Caco-2 (cell line): ENCODE results near the gene NHLH1. TPM values are rescaled to one million over a fixed set of nuclear protein-coding genes. Genes with fewer than 3 reads are reported as not detected.
A peak's percentile ranks its signal among the peaks of the same experiment; 100 is the strongest.

Source experiments
- Bru-seq: library from RNA; stranded (reverse); fragments of 400-500 nt; gene quantifications from one replicate; lab custom pipeline; 2021; lab: Mats Ljungman, UMichigan
- BruChase-seq, 2 experiments: library from RNA; stranded (reverse); fragments of 400-500 nt; gene quantifications; one replicate each; lab custom pipeline; 2021; lab: Mats Ljungman, UMichigan
- BruUV-seq: library from RNA; stranded (reverse); fragments of 400-500 nt; replicated peaks from 2 replicates; lab custom pipeline; 2021; lab: Mats Ljungman, UMichigan
- CTCF ChIA-PET: fragments of 300-600 bp; sonication (Branson Sonifier 250); formaldehyde crosslinking; loops from one replicate; lab custom pipeline; 2022; ENCODE audit warnings: antibody characterized with exemption; lab: Charles Lee
- POLR2A ChIA-PET: fragments of 300-600 bp; sonication (Branson Sonifier 250); formaldehyde crosslinking; loops from one replicate; lab custom pipeline; 2022; ENCODE audit warnings: antibody characterized with exemption; lab: Charles Lee
- DNase-seq, 2 experiments: peaks; one replicate each; pipeline versions ENCODE4 v3.0.0 to v3.0.0-alpha.2; 2020 to 2022
- H3K27me3 ChIP-seq: replicated peaks from 2 replicates; pipeline ENCODE4 v1.6.0; 2011; ENCODE audit warnings: low read length; ENCODE audit not compliant: control insufficient read depth, insufficient read depth
- H3K36me3 ChIP-seq: 2 replicates; pipeline ENCODE4 v1.5.1; 2011; ENCODE audit warnings: low read length; ENCODE audit not compliant: control insufficient read depth, insufficient read depth
- H3K4me1 ChIP-seq: fragments of 250-450 bp; sonication (Bioruptor Pico); 2 replicates; pipeline ENCODE4 v1.5.1; 2020; ENCODE audit warnings: mild to moderate bottlenecking
- H3K4me3 ChIP-seq: 2 replicates; pipeline ENCODE4 v1.5.1; 2011; ENCODE audit warnings: low read depth, mild to moderate bottlenecking, control low read depth, low read length
- H3K9me3 ChIP-seq: fragments of 250-450 bp; sonication (Bioruptor Pico); 2 replicates; pipeline ENCODE4 v1.5.1; 2020; ENCODE audit warnings: mild to moderate bottlenecking, moderate library complexity
- H3K27ac Mint-ChIP-seq: one replicate; pipeline ENCODE4 v1.8.0; 2022; ENCODE audit warnings: mixed read lengths; ENCODE audit not compliant: unreplicated experiment
- H3K27me3 Mint-ChIP-seq: one replicate; pipeline ENCODE4 v1.8.0; 2022; ENCODE audit warnings: mixed read lengths; ENCODE audit not compliant: insufficient read depth, unreplicated experiment
- H3K36me3 Mint-ChIP-seq: one replicate; pipeline ENCODE4 v1.8.0; 2022; ENCODE audit warnings: mild to moderate bottlenecking, mixed read lengths; ENCODE audit not compliant: insufficient read depth, unreplicated experiment
- H3K4me1 Mint-ChIP-seq: one replicate; pipeline ENCODE4 v1.8.0; 2022; ENCODE audit warnings: low read depth, mixed read lengths; ENCODE audit not compliant: unreplicated experiment
- H3K4me3 Mint-ChIP-seq: one replicate; pipeline ENCODE4 v1.8.0; 2022; ENCODE audit warnings: mild to moderate bottlenecking, moderate library complexity, mixed read lengths; ENCODE audit not compliant: unreplicated experiment
- H3K9me3 Mint-ChIP-seq: one replicate; pipeline ENCODE4 v1.8.0; 2022; ENCODE audit warnings: mixed read lengths; ENCODE audit not compliant: unreplicated experiment
- intact Hi-C: fragments of 100-400 bp; cut with micrococcal nuclease; formaldehyde crosslinking; loops from one replicate; pipeline ENCODE4 v1.10.0; 2022; ENCODE audit not compliant: unreplicated experiment
- long read RNA-seq: library from polyadenylated mRNA; stranded (forward); transcript quantifications from one replicate; pipeline ENCODE4 v2.0.0, GENCODE V29; 2022
- total RNA-seq: library from RNA; stranded (reverse); gene quantifications from 2 replicates; pipeline ENCODE4 v1.2.3, GENCODE V29; 2022
- TF ChIP-seq, protein P1 (sequence below), 2 experiments: fragments of 200-600 bp in 1 of 2; IDR thresholded peaks; 1 replicate in 1 of 2; 2 replicates in 1 of 2; pipeline versions ENCODE4 v1.5.1 to v1.8.0; 2011 to 2022; ENCODE audit warnings: antibody characterized with exemption in 1 of 2, control low read depth in 1 of 2, inconsistent platforms in 1 of 2, low read depth in 1 of 2, low read length in 1 of 2, mild to moderate bottlenecking in 1 of 2, moderate library complexity in 1 of 2; ENCODE audit not compliant: insufficient read depth in 1 of 2, severe bottlenecking in 1 of 2, unreplicated experiment in 1 of 2

The NHLH1 gene
- 0.28 and 0.36 TPM in 2 replicates for total RNA-seq
- percentile 26 among the genes with signal in this experiment for Bru-seq, nascent RNA
- percentile 43 among the genes with signal in this experiment for BruChase-seq, experiment 1, labeled RNA remaining after a 2-hour chase
- percentile 38 among the genes with signal in this experiment for BruChase-seq, experiment 2, labeled RNA remaining after a 6-hour chase
- long read RNA-seq: 0 reads

DNA sequence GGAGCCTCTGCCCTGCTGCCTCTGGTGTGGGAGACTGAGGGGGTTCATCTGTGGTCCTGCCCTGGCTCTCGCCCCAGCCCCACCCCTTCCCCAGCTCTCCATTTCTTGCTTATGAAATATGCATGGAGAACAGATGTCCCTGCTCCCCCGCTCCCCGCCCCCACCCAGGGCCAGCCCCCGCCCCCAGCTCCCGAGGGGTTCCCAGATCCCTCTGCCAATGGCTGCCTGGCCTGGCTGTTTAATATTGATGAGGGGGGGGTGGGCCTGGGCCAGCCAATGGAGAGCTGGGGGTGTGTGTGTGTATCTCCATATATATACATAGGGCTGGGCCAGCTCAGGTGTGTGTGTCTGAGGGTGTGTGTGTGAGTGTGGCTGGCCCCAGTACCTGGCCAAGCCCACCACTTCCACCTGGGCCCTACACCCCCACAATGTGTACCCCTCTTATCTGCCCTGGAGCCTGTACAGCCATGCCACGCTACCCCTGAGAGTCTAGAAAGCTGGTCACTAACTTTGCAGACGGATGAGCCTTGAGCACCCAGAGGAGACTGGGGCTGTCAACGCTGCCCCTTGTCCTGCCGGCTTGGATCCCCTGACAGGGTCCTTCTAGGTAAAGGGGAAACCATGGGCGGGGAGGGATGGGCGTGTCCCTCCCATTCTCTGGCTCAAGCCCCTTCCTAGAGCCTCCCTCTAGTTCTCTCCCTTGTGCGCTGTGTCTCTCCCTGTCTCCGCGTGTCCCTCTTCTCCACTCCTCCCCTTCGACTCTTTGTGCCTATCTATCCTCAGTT lies at the start of gene NHLH1:
NHLH1 (plus strand) TSS at position 341 of the 785 bp plus-strand sequence. CDS start 3,661 bp downstream, outside the sequence.
- Mint-ChIP-seq H3K27me3 (peaks cover 8% of the 10 kb centered on the region), H3K36me3 (peaks cover 12% of the 10 kb centered on the region), H3K27ac (no peak within 1 kb of the TSS), H3K9me3 (no peaks in the 10 kb centered on the region), H3K4me3 (no peak within 1 kb of the TSS), H3K4me1 (peaks cover 9% of the 10 kb centered on the region)
- intact Hi-C loops: no loop called here
- no TSS peak for BruUV-seq
- DNase-seq: no peak
- no peak within 1 kb of the TSS for H3K4me3 ChIP-seq
- peaks cover 5% of the 10 kb centered on the region; the same call in 1 of the 2 replicates for H3K4me1 ChIP-seq
- no peaks in the 10 kb centered on the region for H3K36me3 ChIP-seq
- H3K27me3 ChIP-seq: no peaks in the 10 kb centered on the region
- ChIA-PET CTCF (no interaction called here), POLR2A (no interaction called here)
- TF ChIP-seq, protein P1, sequence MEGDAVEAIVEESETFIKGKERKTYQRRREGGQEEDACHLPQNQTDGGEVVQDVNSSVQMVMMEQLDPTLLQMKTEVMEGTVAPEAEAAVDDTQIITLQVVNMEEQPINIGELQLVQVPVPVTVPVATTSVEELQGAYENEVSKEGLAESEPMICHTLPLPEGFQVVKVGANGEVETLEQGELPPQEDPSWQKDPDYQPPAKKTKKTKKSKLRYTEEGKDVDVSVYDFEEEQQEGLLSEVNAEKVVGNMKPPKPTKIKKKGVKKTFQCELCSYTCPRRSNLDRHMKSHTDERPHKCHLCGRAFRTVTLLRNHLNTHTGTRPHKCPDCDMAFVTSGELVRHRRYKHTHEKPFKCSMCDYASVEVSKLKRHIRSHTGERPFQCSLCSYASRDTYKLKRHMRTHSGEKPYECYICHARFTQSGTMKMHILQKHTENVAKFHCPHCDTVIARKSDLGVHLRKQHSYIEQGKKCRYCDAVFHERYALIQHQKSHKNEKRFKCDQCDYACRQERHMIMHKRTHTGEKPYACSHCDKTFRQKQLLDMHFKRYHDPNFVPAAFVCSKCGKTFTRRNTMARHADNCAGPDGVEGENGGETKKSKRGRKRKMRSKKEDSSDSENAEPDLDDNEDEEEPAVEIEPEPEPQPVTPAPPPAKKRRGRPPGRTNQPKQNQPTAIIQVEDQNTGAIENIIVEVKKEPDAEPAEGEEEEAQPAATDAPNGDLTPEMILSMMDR (IDR thresholded peaks at IDR 0.05; ENCODE audit: insufficient read depth in 1 of 2, low read depth in 1 of 2, low read length in 1 of 2, severe bottlenecking in 1 of 2, unreplicated experiment in 1 of 2): no peak
- no peaks in the 10 kb centered on the region for H3K9me3 ChIP-seq

DNA sequence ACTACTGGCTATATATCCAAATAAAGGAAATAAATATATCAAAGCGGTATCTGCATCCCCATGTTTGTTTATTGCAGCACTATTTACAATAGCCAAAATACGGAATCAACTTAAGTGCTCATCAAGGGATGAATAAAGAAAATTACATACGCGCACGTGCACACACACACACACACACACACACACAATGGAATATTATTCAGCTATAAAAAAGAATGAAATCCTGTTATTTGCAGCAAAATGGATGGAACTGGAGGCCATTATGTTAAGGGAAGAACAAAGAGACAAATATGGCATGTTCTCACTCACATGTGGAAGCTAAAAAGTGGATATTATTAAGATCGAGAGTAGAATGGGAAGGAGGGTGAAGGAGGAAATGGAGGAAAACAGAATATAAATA lies 44.0 kb upstream of the NHLH1 start:
- no peak overlapping the region for H3K4me3 ChIP-seq
- TF ChIP-seq, protein P1 (IDR thresholded peaks at IDR 0.05; ENCODE audit: insufficient read depth in 1 of 2, low read depth in 1 of 2, low read length in 1 of 2, severe bottlenecking in 1 of 2, unreplicated experiment in 1 of 2): no peak
- Mint-ChIP-seq H3K36me3 (peaks cover 89% of the 10 kb centered on the region), H3K27me3 (no peaks in the 10 kb centered on the region), H3K9me3 (no peaks in the 10 kb centered on the region), H3K4me1 (no peaks in the 10 kb centered on the region), H3K4me3 (no peak overlapping the region), H3K27ac (no peak overlapping the region)
- no peaks in the 10 kb centered on the region for H3K27me3 ChIP-seq
- ChIA-PET CTCF (no interaction called here), POLR2A (no interaction called here)
- H3K9me3 ChIP-seq: no peaks in the 10 kb centered on the region
- no peaks in the 10 kb centered on the region for H3K36me3 ChIP-seq
- DNase-seq: no peak
- intact Hi-C loops: no loop called here
- H3K4me1 ChIP-seq: no peaks in the 10 kb centered on the region
- no TSS peak for BruUV-seq

DNA sequence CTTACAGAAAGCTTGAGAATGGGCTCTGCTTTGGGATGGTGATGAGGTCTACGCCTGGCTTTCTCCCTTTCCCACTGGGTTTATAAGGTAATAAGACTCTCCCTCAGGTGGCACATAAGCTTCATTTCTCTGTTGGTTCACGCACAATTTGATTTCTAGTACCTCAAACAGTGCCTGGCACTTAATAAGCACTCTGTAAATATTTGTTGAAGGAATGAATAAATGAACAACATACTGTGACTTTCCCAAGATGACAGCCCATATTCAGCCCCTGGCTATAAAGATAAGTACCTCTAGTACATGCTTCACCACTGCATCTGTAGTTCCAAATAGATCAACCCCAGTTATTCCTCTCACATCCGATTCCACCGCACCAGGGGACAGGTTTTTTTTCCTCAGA lies 41.6 kb upstream of the NHLH1 start:
- intact Hi-C loops: no loop called here
- Histone ChIP-seq H3K4me1 (no peaks in the 10 kb centered on the region), H3K27me3 (no peaks in the 10 kb centered on the region), H3K36me3 (no peaks in the 10 kb centered on the region), H3K4me3 (no peak overlapping the region), H3K9me3 (no peaks in the 10 kb centered on the region)
- no peak overlapping the region for H3K4me3 Mint-ChIP-seq
- TF ChIP-seq, protein P1 (IDR thresholded peaks at IDR 0.05; ENCODE audit: insufficient read depth in 1 of 2, low read depth in 1 of 2, low read length in 1 of 2, severe bottlenecking in 1 of 2, unreplicated experiment in 1 of 2): no peak
- H3K27ac Mint-ChIP-seq: no peak overlapping the region
- CTCF ChIA-PET: no interaction called here
- no peaks in the 10 kb centered on the region for H3K27me3 Mint-ChIP-seq
- H3K9me3 Mint-ChIP-seq: no peaks in the 10 kb centered on the region
- POLR2A ChIA-PET: no interaction called here
- no peak for DNase-seq
- H3K36me3 Mint-ChIP-seq: peaks cover 92% of the 10 kb centered on the region
- BruUV-seq: no TSS peak
- H3K4me1 Mint-ChIP-seq: no peaks in the 10 kb centered on the region
